GM21528 (cell line): ENCODE data around the gene PACS2.

Experiments used
- ATAC-seq: cut with Tn5 transposase; IDR thresholded peaks from one replicate; pipeline ENCODE4 v1.9.1; 2021; ENCODE audit warnings: mild to moderate bottlenecking, moderate library complexity; ENCODE audit not compliant: unreplicated experiment, low FRiP score

The PACS2 gene

GRCh38 chr14:105433161-105433605 is 118.6 kb downstream of the PACS2 start:
- no peak for ATAC-seq

GRCh38 chr14:105436402-105436801 is 121.9 kb downstream of the PACS2 start:
- ATAC-seq, result no peak

GRCh38 chr14:105436891-105437722 is 122.6 kb downstream of the PACS2 start:
- ATAC-seq, result no peak

- no peak for ATAC-seq
These were observed 123.4 kb downstream of the PACS2 start for GRCh38 chr14:105437723-105438500.

GRCh38 chr14:105439179-105439578 is 124.6 kb downstream of the PACS2 start:
- no peak for ATAC-seq

- no peak for ATAC-seq
These were observed 125.4 kb downstream of the PACS2 start for GRCh38 chr14:105439710-105440553.

GRCh38 chr14:105440554-105440900 is 126.0 kb downstream of the PACS2 start:
- no peak for ATAC-seq

GRCh38 chr14:105440992-105441391 is 126.4 kb downstream of the PACS2 start:
- ATAC-seq, result no peak

- ATAC-seq, result no peak
These were observed 127.6 kb downstream of the PACS2 start for GRCh38 chr14:105442125-105442524.

- ATAC-seq, result no peak
These were observed 128.3 kb downstream of the PACS2 start for GRCh38 chr14:105442834-105443233.

GRCh38 chr14:105444859-105445258 is 130.3 kb downstream of the PACS2 start:
- no peak for ATAC-seq

GRCh38 chr14:105445290-105445689 is 130.7 kb downstream of the PACS2 start:
- no peak for ATAC-seq

GRCh38 chr14:105445901-105446845 is 131.6 kb downstream of the PACS2 start:
- ATAC-seq, result no peak

GRCh38 chr14:105446971-105447370 is 132.4 kb downstream of the PACS2 start:
- ATAC-seq, result no peak
